ENCODE data around the gene GPR150.
"Not testable (repeated sequence)": the region's sequence is repeated elsewhere in the genome, so short reads cannot be mapped to it uniquely, and the experiment has no call there.

Gene GPR150

DNA sequence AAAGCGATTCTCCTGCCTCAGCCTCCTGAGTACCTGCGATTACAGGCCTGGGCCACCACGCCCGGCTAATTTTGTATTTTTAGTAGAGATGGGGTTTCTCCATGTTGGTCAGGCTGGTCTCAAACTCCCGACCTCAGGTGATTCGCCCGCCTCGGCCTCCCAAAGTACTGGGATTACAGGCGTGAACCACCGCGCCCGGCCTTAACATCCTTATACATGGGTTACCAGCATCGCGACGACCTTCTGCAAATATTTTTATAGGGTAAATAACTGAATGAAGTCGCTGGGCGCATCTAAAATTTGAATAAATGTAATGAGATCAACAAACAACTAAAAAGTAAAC, 26.3 kb downstream of the GPR150 start:
- Histone ChIP-seq H2BK5ac (ENCODE audit: low read depth, low read length, poor library complexity) (peak overlapping the region; percentile 43), H4K91ac (ENCODE audit: low read depth, low read length) (peak overlapping the region; percentile 27), H3K4me2 (ENCODE audit: low read length) (peak overlapping the region; percentile 83)
- H3K4me3 ChIP-seq (ENCODE audit: low read depth, low read length); H2AK5ac ChIP-seq (ENCODE audit: low read length); H3K27ac ChIP-seq (ENCODE audit: low read depth, low read length); H3K36me3 ChIP-seq (ENCODE audit: control insufficient read depth in 1 of 2, insufficient read depth in 2 of 2, low read length in 2 of 2); H3K79me2 ChIP-seq (ENCODE audit: control insufficient read depth, insufficient read depth, low read length, poor library complexity); H3K79me1 ChIP-seq (ENCODE audit: low read length); H3K9ac ChIP-seq (ENCODE audit: low read length); H2AFZ ChIP-seq (ENCODE audit: insufficient read depth, low read length, poor library complexity); H3K27me3 ChIP-seq (ENCODE audit: insufficient read depth, low read length); H3K18ac ChIP-seq (ENCODE audit: low read length); H3K9me3 ChIP-seq (ENCODE audit: insufficient read depth, low read depth, low read length); H2BK12ac ChIP-seq (ENCODE audit: low read length); H3K4me1 ChIP-seq (ENCODE audit: control insufficient read depth in 1 of 2, insufficient read depth in 2 of 2, low read length in 2 of 2); H3K14ac ChIP-seq (ENCODE audit: low read length); DNase-seq; H4K8ac ChIP-seq (ENCODE audit: low read depth, low read length); H4K12ac ChIP-seq (ENCODE audit: low read depth, low read length); H2BK120ac ChIP-seq (ENCODE audit: insufficient read depth, low read length, poor library complexity); H3K4ac ChIP-seq (ENCODE audit: low read depth, low read length); H3K23ac ChIP-seq (ENCODE audit: low read length): not testable (repeated sequence)
- WGBS (ENCODE audit: extremely low coverage, insufficient coverage, insufficient read length) = no CpG with 5 or more reads among the region's 17 CpGs

DNA sequence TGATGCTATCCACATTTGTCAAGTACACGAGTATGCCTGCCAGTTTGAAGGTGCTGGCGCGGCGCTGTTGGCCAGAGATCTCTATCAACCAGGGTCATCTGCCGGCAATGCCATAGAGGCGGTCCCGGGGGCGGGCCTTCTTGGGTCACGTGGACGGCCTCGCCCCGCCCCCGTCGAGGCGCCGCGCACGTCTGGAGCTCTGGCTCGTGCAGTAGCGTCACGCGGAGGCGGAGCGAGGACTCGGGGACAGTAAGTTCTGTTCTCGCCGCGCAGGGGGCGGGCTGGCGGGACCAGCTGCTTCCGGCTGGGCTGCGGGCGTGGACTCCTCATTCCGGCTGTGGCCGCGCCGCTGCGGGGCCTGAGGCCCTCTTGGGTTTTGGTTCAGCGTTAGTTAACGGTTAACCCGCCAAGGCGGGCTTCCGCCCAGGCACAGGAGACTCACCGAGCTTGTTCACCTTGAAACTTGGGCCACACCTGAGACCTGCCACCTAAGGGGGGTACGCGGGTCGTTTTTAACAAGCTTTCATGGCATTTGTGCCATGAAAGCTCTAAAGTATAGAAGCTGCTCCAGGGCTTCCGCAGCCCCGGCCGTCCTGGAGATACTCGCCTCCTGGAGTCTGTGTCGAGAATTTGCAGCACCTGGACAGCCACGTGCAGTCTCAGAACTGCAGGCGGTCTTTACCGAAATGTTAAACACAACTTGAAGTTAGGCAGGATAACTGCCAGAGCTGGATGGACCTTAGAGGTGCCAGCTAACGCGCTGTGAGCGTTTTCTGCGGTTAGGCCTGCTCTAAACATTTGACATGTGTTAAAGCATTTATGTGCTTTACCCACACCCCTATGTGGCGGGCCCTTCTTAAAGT, 26.9 kb downstream of the GPR150 start, which contains the start of gene RFESD:
Gene RFESD (plus strand): TSS at position 209 of the 863 bp plus-strand sequence. CDS start 5,495 bp downstream, outside the sequence.
- H3K18ac ChIP-seq (ENCODE audit: low read length) = peak within 1 kb of the TSS; percentile 24
- no peaks in the 10 kb centered on the region for H3K36me3 ChIP-seq (ENCODE audit: control insufficient read depth in 1 of 2, insufficient read depth in 2 of 2, low read length in 2 of 2)
- H3K27ac ChIP-seq (ENCODE audit: low read depth, low read length) = peak within 1 kb of the TSS; percentile 84
- no peaks in the 10 kb centered on the region for H3K79me2 ChIP-seq (ENCODE audit: control insufficient read depth, insufficient read depth, low read length, poor library complexity)
- H2BK120ac ChIP-seq (ENCODE audit: insufficient read depth, low read length, poor library complexity) = peak within 1 kb of the TSS; percentile 50
- H3K9me3 ChIP-seq (ENCODE audit: insufficient read depth, low read depth, low read length) = no peaks in the 10 kb centered on the region
- peak within 1 kb of the TSS; percentile 62 for H3K4me3 ChIP-seq (ENCODE audit: low read depth, low read length)
- peak within 1 kb of the TSS; percentile 18 for H3K14ac ChIP-seq (ENCODE audit: low read length)
- no peaks in the 10 kb centered on the region for H3K27me3 ChIP-seq (ENCODE audit: insufficient read depth, low read length)
- H2BK5ac ChIP-seq (ENCODE audit: low read depth, low read length, poor library complexity) = peak within 1 kb of the TSS; percentile 75
- H3K4me1 ChIP-seq (ENCODE audit: control insufficient read depth in 1 of 2, insufficient read depth in 2 of 2, low read length in 2 of 2) = peaks cover 0 to 3% of the 10 kb centered on the region in 2 experiments
- peak within 1 kb of the TSS; percentile 77 for H4K91ac ChIP-seq (ENCODE audit: low read depth, low read length)
- no peak within 1 kb of the TSS for H2BK12ac ChIP-seq (ENCODE audit: low read length)
- H4K12ac ChIP-seq (ENCODE audit: low read depth, low read length) = no peak within 1 kb of the TSS
- peak within 1 kb of the TSS; percentile 56 for H4K8ac ChIP-seq (ENCODE audit: low read depth, low read length)
- H3K23ac ChIP-seq (ENCODE audit: low read length) = no peak within 1 kb of the TSS
- peak within 1 kb of the TSS; percentile 35 for H2AFZ ChIP-seq (ENCODE audit: insufficient read depth, low read length, poor library complexity)
- peak within 1 kb of the TSS; percentile 76 for H3K9ac ChIP-seq (ENCODE audit: low read length)
- H3K79me1 ChIP-seq (ENCODE audit: low read length) = peaks cover 6% of the 10 kb centered on the region
- no peak within 1 kb of the TSS for H2AK5ac ChIP-seq (ENCODE audit: low read length)
- no peak within 1 kb of the TSS for H3K4ac ChIP-seq (ENCODE audit: low read depth, low read length)
- DNase-seq = peak; percentile 99
- peak within 1 kb of the TSS; percentile 83 for H3K4me2 ChIP-seq (ENCODE audit: low read length)
- no CpG with 5 or more reads among the region's 60 CpGs for WGBS (ENCODE audit: extremely low coverage, insufficient coverage, insufficient read length)

DNA sequence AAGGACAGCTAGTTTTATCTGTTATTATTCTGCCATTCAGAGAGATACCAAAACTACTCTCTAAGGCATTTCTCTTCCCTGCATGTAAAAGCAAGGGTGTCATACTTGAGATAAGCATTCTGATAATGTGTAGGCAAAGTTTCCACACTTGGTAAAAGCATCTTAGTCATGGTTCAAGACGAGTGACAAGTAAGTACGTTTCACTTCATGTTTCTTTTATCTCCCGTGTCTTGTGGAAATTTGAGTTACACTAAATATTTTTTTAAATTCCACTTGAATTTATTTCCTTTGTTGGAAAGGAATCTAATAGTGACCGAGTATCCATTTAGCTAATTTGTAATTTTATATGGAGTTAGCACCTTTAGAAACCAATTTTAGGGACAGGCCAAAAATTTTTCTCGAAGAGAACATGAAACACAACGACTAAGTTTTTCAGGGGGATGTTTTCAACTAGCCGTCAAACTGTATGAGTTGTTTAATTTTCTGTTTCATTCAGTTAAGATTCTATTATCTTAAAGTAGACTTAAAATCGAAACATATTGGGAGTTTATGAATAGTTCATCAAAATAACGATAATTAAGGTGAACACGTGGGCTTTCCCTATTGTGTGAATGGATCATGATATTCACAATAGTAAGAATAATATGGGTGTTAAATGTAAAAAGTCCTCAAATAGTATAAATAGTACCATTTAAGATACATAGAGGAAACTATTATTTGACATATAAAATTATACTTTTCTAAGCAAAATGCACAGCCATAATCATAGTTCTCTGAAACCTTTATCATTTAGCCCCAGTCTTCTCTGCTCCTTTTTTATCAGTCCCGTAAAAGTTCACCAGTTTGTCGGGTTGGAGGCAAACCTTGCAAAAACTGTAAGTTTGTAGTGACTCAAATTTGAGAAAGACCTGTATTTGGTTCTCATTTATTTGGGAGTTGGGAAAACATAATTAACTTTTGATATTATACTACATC, 28.3 kb downstream of the GPR150 start:
- Histone ChIP-seq H4K12ac (ENCODE audit: low read depth, low read length) (no peak overlapping the region), H3K79me1 (ENCODE audit: low read length) (peaks cover 6% of the 10 kb centered on the region), H2BK120ac (ENCODE audit: insufficient read depth, low read length, poor library complexity) (peak overlapping the region; percentile 51), H3K27ac (ENCODE audit: low read depth, low read length) (no peak overlapping the region), H4K8ac (ENCODE audit: low read depth, low read length) (no peak overlapping the region), H3K9ac (ENCODE audit: low read length) (no peak overlapping the region), H3K79me2 (ENCODE audit: control insufficient read depth, insufficient read depth, low read length, poor library complexity) (no peaks in the 10 kb centered on the region), H3K14ac (ENCODE audit: low read length) (no peak overlapping the region), H3K36me3 (ENCODE audit: control insufficient read depth in 1 of 2, insufficient read depth in 2 of 2, low read length in 2 of 2) (no peaks in the 10 kb centered on the region), H2AFZ (ENCODE audit: insufficient read depth, low read length, poor library complexity) (no peak overlapping the region), H3K4me1 (ENCODE audit: control insufficient read depth in 1 of 2, insufficient read depth in 2 of 2, low read length in 2 of 2) (peaks cover 0 to 3% of the 10 kb centered on the region in 2 experiments), H3K4me3 (ENCODE audit: low read depth, low read length) (no peak overlapping the region), H4K91ac (ENCODE audit: low read depth, low read length) (no peak overlapping the region), H3K18ac (ENCODE audit: low read length) (no peak overlapping the region), H2BK5ac (ENCODE audit: low read depth, low read length, poor library complexity) (no peak overlapping the region), H3K9me3 (ENCODE audit: insufficient read depth, low read depth, low read length) (no peaks in the 10 kb centered on the region), H3K27me3 (ENCODE audit: insufficient read depth, low read length) (no peaks in the 10 kb centered on the region), H2AK5ac (ENCODE audit: low read length) (no peak overlapping the region), H3K4me2 (ENCODE audit: low read length) (no peak overlapping the region), H3K23ac (ENCODE audit: low read length) (no peak overlapping the region), H2BK12ac (ENCODE audit: low read length) (no peak overlapping the region), H3K4ac (ENCODE audit: low read depth, low read length) (no peak overlapping the region)
- WGBS (ENCODE audit: extremely low coverage, insufficient coverage, insufficient read length) = no CpG with 5 or more reads among the region's 12 CpGs
- DNase-seq = peak; percentile 19 to 85

DNA sequence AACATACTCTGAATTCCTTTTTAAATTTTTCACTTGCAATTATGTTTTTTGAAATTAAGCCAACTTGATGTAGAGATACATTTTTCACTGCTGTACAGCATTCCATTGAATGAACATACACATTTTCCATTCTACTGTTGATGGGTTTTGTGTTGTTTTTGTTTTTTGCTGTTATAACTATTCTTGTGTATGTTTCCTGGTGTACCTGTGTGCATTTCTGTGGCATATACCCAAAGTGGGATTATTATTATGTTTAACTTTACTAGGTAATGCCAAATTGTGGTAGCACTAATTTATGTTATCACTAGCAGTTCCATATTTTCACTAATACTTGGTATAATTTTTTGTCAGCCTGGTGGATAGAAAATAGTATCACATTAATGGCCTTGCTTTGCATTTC, 29.4 kb downstream of the GPR150 start:
- H3K23ac ChIP-seq (ENCODE audit: low read length) = no peak overlapping the region
- H4K91ac ChIP-seq (ENCODE audit: low read depth, low read length) = no peak overlapping the region
- H3K79me1 ChIP-seq (ENCODE audit: low read length) = peaks cover 6% of the 10 kb centered on the region
- no peak overlapping the region for H3K27ac ChIP-seq (ENCODE audit: low read depth, low read length)
- no peak overlapping the region for H3K4ac ChIP-seq (ENCODE audit: low read depth, low read length)
- no peak overlapping the region for H3K18ac ChIP-seq (ENCODE audit: low read length)
- H2AK5ac ChIP-seq (ENCODE audit: low read length) = no peak overlapping the region
- peak in 1 of 2 donors; percentile 44 for DNase-seq
- H3K9me3 ChIP-seq (ENCODE audit: insufficient read depth, low read depth, low read length) = no peaks in the 10 kb centered on the region
- no peak overlapping the region for H3K9ac ChIP-seq (ENCODE audit: low read length)
- no peak overlapping the region for H4K12ac ChIP-seq (ENCODE audit: low read depth, low read length)
- H2AFZ ChIP-seq (ENCODE audit: insufficient read depth, low read length, poor library complexity) = no peak overlapping the region
- H3K4me1 ChIP-seq (ENCODE audit: control insufficient read depth in 1 of 2, insufficient read depth in 2 of 2, low read length in 2 of 2) = peaks cover 0 to 3% of the 10 kb centered on the region in 2 experiments
- H3K79me2 ChIP-seq (ENCODE audit: control insufficient read depth, insufficient read depth, low read length, poor library complexity) = no peaks in the 10 kb centered on the region
- no peaks in the 10 kb centered on the region for H3K36me3 ChIP-seq (ENCODE audit: control insufficient read depth in 1 of 2, insufficient read depth in 2 of 2, low read length in 2 of 2)
- H2BK5ac ChIP-seq (ENCODE audit: low read depth, low read length, poor library complexity) = no peak overlapping the region
- H3K4me2 ChIP-seq (ENCODE audit: low read length) = no peak overlapping the region
- no peak overlapping the region for H3K4me3 ChIP-seq (ENCODE audit: low read depth, low read length)
- H2BK120ac ChIP-seq (ENCODE audit: insufficient read depth, low read length, poor library complexity) = no peak overlapping the region
- H2BK12ac ChIP-seq (ENCODE audit: low read length) = no peak overlapping the region
- H4K8ac ChIP-seq (ENCODE audit: low read depth, low read length) = no peak overlapping the region
- H3K27me3 ChIP-seq (ENCODE audit: insufficient read depth, low read length) = no peaks in the 10 kb centered on the region
- no peak overlapping the region for H3K14ac ChIP-seq (ENCODE audit: low read length)

Measured in trophoblast cell (in vitro differentiated cells and primary cell).